A673 (cell line): ENCODE data around the gene LIAS.

Experiments
- CTCF ChIP-seq: fragments of 300-800, 200-600 bp; sonication (generic); conservative IDR thresholded peaks from 2 replicates; pipeline ENCODE4 v1.5.1; 2017; ENCODE audit warnings: low read depth, mild to moderate bottlenecking, antibody characterized with exemption, low read length, moderate library complexity, mixed read lengths
- EZH2 ChIP-seq: fragments of 200-600 bp; sonication (generic); IDR thresholded peaks from 2 replicates; pipeline ENCODE4 v1.6.1; 2017; ENCODE audit warnings: borderline replicate concordance, low read depth, mild to moderate bottlenecking, mixed read lengths, antibody characterized with exemption, low read length; ENCODE audit not compliant: poor library complexity, severe bottlenecking

GRCh38 chr4:39480902-39481695 is 22.2 kb downstream of the LIAS start:
- no peak for TF ChIP-seq CTCF
- TF ChIP-seq EZH2: no peak
